HUES6 (cell line): ENCODE results near the gene GALNT17.

Experiments used
- H3K27ac ChIP-seq: 2 replicates; pipeline ENCODE4 v1.7.0; 2013; ENCODE audit warnings: low read depth, mild to moderate bottlenecking, low read length, inconsistent platforms
- H3K27me3 ChIP-seq: 2 replicates; pipeline ENCODE4 v1.6.1; 2013; ENCODE audit warnings: low read length; ENCODE audit not compliant: control insufficient read depth, insufficient read depth
- H3K36me3 ChIP-seq: 2 replicates; pipeline ENCODE4 v1.6.1; 2013; ENCODE audit warnings: low read length; ENCODE audit not compliant: control insufficient read depth, insufficient read depth
- H3K4me1 ChIP-seq: 2 replicates; pipeline ENCODE4 v1.6.1; 2013; ENCODE audit warnings: low read length; ENCODE audit not compliant: control insufficient read depth, insufficient read depth
- H3K4me3 ChIP-seq: 2 replicates; pipeline ENCODE4 v1.5.1; 2013; ENCODE audit warnings: low read depth, low read length
- H3K9ac ChIP-seq: one replicate; pipeline ENCODE4 v1.6.1; 2013; ENCODE audit warnings: mild to moderate bottlenecking, low read length
- H3K9me3 ChIP-seq: 2 replicates; pipeline ENCODE4 v1.6.1; 2013; ENCODE audit warnings: low read depth, low read length; ENCODE audit not compliant: control insufficient read depth, insufficient read depth

The GALNT17 gene

GRCh38 chr7:71388181-71388580 is 256.2 kb downstream of the GALNT17 start:
- Histone ChIP-seq H3K27ac (no peak overlapping the region), H3K27me3 (no peaks in the 10 kb centered on the region), H3K36me3 (peaks cover 10% of the 10 kb centered on the region), H3K9ac (no peak overlapping the region), H3K9me3 (no peaks in the 10 kb centered on the region), H3K4me3 (no peak overlapping the region), H3K4me1 (peaks cover 12% of the 10 kb centered on the region)

- Histone ChIP-seq H3K27ac (no peak overlapping the region), H3K4me1 (peaks cover 7% of the 10 kb centered on the region), H3K9ac (no peak overlapping the region), H3K36me3 (peaks cover 10% of the 10 kb centered on the region), H3K4me3 (no peak overlapping the region), H3K9me3 (0 out of 2 replicates have a peak, but pooled peaks cover 1% of the 10 kb centered on the region), H3K27me3 (no peaks in the 10 kb centered on the region)
Measured at GRCh38 chr7:71389976-71390375, 258.0 kb downstream of the GALNT17 start.

- Histone ChIP-seq H3K9me3 (peaks cover 18% of the 10 kb centered on the region; the same call in 1 of the 2 replicates), H3K36me3 (0 out of 2 replicates have a peak, but pooled peaks cover 6% of the 10 kb centered on the region), H3K4me1 (no peaks in the 10 kb centered on the region; the same call in 1 of the 2 replicates), H3K27me3 (no peaks in the 10 kb centered on the region), H3K27ac (no peak overlapping the region), H3K4me3 (no peak overlapping the region), H3K9ac (no peak overlapping the region)
Measured at GRCh38 chr7:71393661-71394060, 261.7 kb downstream of the GALNT17 start.

- H3K4me1 ChIP-seq: peaks cover 9% of the 10 kb centered on the region
- H3K27me3 ChIP-seq: no peaks in the 10 kb centered on the region
- H3K9me3 ChIP-seq: peaks cover 23% of the 10 kb centered on the region
- H3K9ac ChIP-seq: no peak overlapping the region
- peaks cover 21% of the 10 kb centered on the region for H3K36me3 ChIP-seq
- no peak overlapping the region for H3K27ac ChIP-seq
- H3K4me3 ChIP-seq: no peak overlapping the region
Measured at GRCh38 chr7:71402684-71403083, 270.7 kb downstream of the GALNT17 start.

- Histone ChIP-seq H3K36me3 (peaks cover 21% of the 10 kb centered on the region), H3K4me1 (peaks cover 9% of the 10 kb centered on the region), H3K27ac (no peak overlapping the region), H3K27me3 (no peaks in the 10 kb centered on the region), H3K9ac (no peak overlapping the region), H3K4me3 (no peak overlapping the region), H3K9me3 (peaks cover 22% of the 10 kb centered on the region)
Measured at GRCh38 chr7:71403202-71403946, 271.4 kb downstream of the GALNT17 start.

- Histone ChIP-seq H3K4me3 (no peak overlapping the region), H3K4me1 (peaks cover 9% of the 10 kb centered on the region), H3K36me3 (peaks cover 21% of the 10 kb centered on the region)
Measured at GRCh38 chr7:71404726-71405345, 272.9 kb downstream of the GALNT17 start.

GRCh38 chr7:71408271-71408670 is 276.3 kb downstream of the GALNT17 start:
- Histone ChIP-seq H3K36me3 (peaks cover 19% of the 10 kb centered on the region), H3K9me3 (peaks cover 33% of the 10 kb centered on the region), H3K9ac (no peak overlapping the region), H3K27ac (no peak overlapping the region), H3K27me3 (no peaks in the 10 kb centered on the region), H3K4me3 (no peak overlapping the region), H3K4me1 (no peaks in the 10 kb centered on the region; the same call in 1 of the 2 replicates)

More at GRCh38 chr7:71404726-71405345, 272.9 kb downstream of the GALNT17 start:
- Histone ChIP-seq H3K27ac (no peak overlapping the region), H3K27me3 (no peaks in the 10 kb centered on the region), H3K9ac (no peak overlapping the region), H3K9me3 (peaks cover 33% of the 10 kb centered on the region)

GRCh38 chr7:71409550-71410157 is 277.7 kb downstream of the GALNT17 start:
- Histone ChIP-seq H3K27ac (no peak overlapping the region), H3K27me3 (no peaks in the 10 kb centered on the region), H3K9ac (no peak overlapping the region), H3K4me3 (no peak overlapping the region), H3K9me3 (peaks cover 22% of the 10 kb centered on the region), H3K36me3 (peaks cover 6% of the 10 kb centered on the region), H3K4me1 (no peaks in the 10 kb centered on the region)

GRCh38 chr7:71411475-71411874 is 279.5 kb downstream of the GALNT17 start:
- Histone ChIP-seq H3K27ac (no peak overlapping the region), H3K9me3 (peaks cover 13% of the 10 kb centered on the region), H3K4me1 (no peaks in the 10 kb centered on the region), H3K36me3 (peaks cover 12% of the 10 kb centered on the region), H3K27me3 (no peaks in the 10 kb centered on the region), H3K9ac (no peak overlapping the region), H3K4me3 (no peak overlapping the region)

- peaks cover 3% of the 10 kb centered on the region for H3K9me3 ChIP-seq
Measured at GRCh38 chr7:71414490-71414889, 282.5 kb downstream of the GALNT17 start.

More at GRCh38 chr7:71414490-71414889, 282.5 kb downstream of the GALNT17 start:
- H3K4me3 ChIP-seq: no peak overlapping the region
- no peak overlapping the region for H3K27ac ChIP-seq
- H3K36me3 ChIP-seq: peaks cover 40% of the 10 kb centered on the region
- no peak overlapping the region for H3K9ac ChIP-seq
- H3K27me3 ChIP-seq: no peaks in the 10 kb centered on the region
- no peaks in the 10 kb centered on the region for H3K4me1 ChIP-seq
